Measurements from ENCODE around the gene LRRC56. TPM values are rescaled to one million over a fixed set of nuclear protein-coding genes. Genes with fewer than 3 reads are reported as not detected.

LRRC56 gene
- total and polyA plus RNA-seq, 2 donors (not counting 1 experiment from before 2014, with no cell fraction given) = 11.8 to 15.8 TPM

- intact Hi-C loops (cut with micrococcal nuclease) = no loop called here
- no peak overlapping the region for H3K27ac ChIP-seq (ENCODE audit: low read length in 2 of 2)
- no peak overlapping the region for H3K4me3 Mint-ChIP-seq
- peaks cover 0 to 10% (median 0%) of the 10 kb centered on the region in 4 experiments for H3K27me3 ChIP-seq (replicated peaks in 1 of 4; ENCODE audit: control extremely low read depth in 1 of 4, control insufficient read depth in 3 of 4, insufficient read depth in 4 of 4, low read length in 3 of 4)
- TF ChIP-seq CTCF (IDR thresholded peaks at IDR 0.05) (no peak), EZH2 (IDR thresholded peaks at IDR 0.05; ENCODE audit: borderline replicate concordance, insufficient read depth, low read depth, low read length, poor library complexity, severe bottlenecking) (no peak)
- peaks cover 37% of the 10 kb centered on the region for H3K4me1 Mint-ChIP-seq
- ChIA-PET POLR2A (interaction anchor here (0.5 to 0.6 kb wide), 2 partner anchors 10 to 14 kb away, joined by 3 to 5 read pairs; no protein-coding TSS in a partner anchor), CTCF (interaction anchor here (0.5 kb wide), 1 partner anchor 47 kb away, joined by 3 read pairs; no protein-coding TSS in a partner anchor)
- no peak overlapping the region for H3K27ac Mint-ChIP-seq
- H3K4me2 ChIP-seq (replicated peaks; ENCODE audit: low read depth, low read length, poor library complexity, severe bottlenecking) = no peak overlapping the region
- no peaks in the 10 kb centered on the region for H3K9me3 Mint-ChIP-seq (ENCODE audit: insufficient read depth)
- H4K20me1 ChIP-seq (ENCODE audit: control insufficient read depth, insufficient read depth, low read length, poor library complexity, severe bottlenecking) = peaks cover 68% of the 10 kb centered on the region
- no peak overlapping the region for H3K4me3 ChIP-seq (ENCODE audit: control extremely low read depth in 1 of 5, extremely low read depth in 1 of 5, insufficient read depth in 1 of 5, low read depth in 2 of 5, low read length in 4 of 5)
- H3K9me3 ChIP-seq (ENCODE audit: control extremely low read depth in 1 of 3, control insufficient read depth in 2 of 3, insufficient read depth in 1 of 3, low read length in 2 of 3) = peaks cover 0 to 6% (median 0%) of the 10 kb centered on the region in 3 donors
- H3K36me3 ChIP-seq (replicated peaks in 1 of 2; ENCODE audit: control extremely low read depth in 1 of 2, control insufficient read depth in 1 of 2, extremely low read depth in 1 of 2, insufficient read depth in 2 of 2, low read length in 1 of 2) = peaks cover 0 to 39% of the 10 kb centered on the region in 2 experiments
- DNase-seq (peak; percentile 21), ATAC-seq (ENCODE audit: low read depth) (no peak)
- no peak overlapping the region for H2AFZ ChIP-seq (ENCODE audit: insufficient read depth, low read depth, low read length, poor library complexity, severe bottlenecking)
- WGBS (ENCODE audit: insufficient coverage) = 97% methylated on average over 10 of the region's 10 CpGs
- no peaks in the 10 kb centered on the region for H3K27me3 Mint-ChIP-seq
- peaks cover 46% of the 10 kb centered on the region for H3K79me2 ChIP-seq (ENCODE audit: control insufficient read depth, insufficient read depth, low read length)
- no peak overlapping the region for H3K9ac ChIP-seq (ENCODE audit: low read length)
- peaks cover 25 to 44% of the 10 kb centered on the region in 2 donors for H3K4me1 ChIP-seq (ENCODE audit: control insufficient read depth in 2 of 2, insufficient read depth in 2 of 2, low read length in 2 of 2)
Observed at GRCh38 chr11:502288-503178, 34.8 kb upstream of the LRRC56 start.

All from B cell (primary cell).